ENCODE results near the gene POU3F1. TPM values are rescaled to one million over a fixed set of nuclear protein-coding genes. Genes with fewer than 3 reads are reported as not detected.

The POU3F1 gene
- polyA plus RNA-seq (ENCODE audit: insufficient read length in 4 of 4): 1 to 10 TPM in 2 of 4 donors, under 1 TPM in 2; 0.55 to 1.2 (median 1.0) TPM

DNA sequence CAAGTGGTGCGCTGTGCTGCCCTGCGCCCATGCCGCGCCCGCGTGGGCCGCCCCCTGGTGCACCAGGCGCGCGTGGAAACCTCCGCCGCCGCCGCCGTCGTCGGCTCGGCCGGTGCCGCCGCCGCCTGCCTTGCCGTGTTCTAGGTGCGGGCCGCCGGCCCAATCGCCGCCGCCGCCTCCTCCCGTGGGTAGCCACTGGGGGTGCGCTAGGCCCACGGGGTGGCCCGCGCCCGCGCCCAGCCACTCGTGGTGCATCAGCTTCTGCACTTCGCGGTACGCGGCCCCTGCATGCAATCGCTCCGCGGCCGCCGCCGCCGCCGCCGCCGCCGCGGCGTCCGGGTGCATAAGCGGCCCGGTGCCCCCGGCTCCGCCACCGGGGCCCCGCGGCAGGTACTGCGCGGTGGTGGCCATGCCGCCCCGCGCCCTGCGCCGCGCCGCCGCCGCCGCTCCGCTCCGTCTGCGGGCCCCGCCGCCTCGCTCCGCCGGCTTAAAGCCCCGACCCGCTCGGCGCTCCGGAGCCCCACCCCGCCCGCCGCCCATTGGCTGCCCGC lies at the start of gene POU3F1:
POU3F1 (minus strand) TSS at position 461 of the 551 bp plus-strand sequence; CDS start at position 411, 50 bp downstream.
- DNase-seq (ENCODE audit: low read depth in 4 of 4, low spot score in 3 of 4): no peak

GRCh38 chr1:38095454-38095931 lies 48.9 kb upstream of the POU3F1 start:
- no peak for DNase-seq (ENCODE audit: low read depth in 4 of 4, low spot score in 3 of 4)

DNA sequence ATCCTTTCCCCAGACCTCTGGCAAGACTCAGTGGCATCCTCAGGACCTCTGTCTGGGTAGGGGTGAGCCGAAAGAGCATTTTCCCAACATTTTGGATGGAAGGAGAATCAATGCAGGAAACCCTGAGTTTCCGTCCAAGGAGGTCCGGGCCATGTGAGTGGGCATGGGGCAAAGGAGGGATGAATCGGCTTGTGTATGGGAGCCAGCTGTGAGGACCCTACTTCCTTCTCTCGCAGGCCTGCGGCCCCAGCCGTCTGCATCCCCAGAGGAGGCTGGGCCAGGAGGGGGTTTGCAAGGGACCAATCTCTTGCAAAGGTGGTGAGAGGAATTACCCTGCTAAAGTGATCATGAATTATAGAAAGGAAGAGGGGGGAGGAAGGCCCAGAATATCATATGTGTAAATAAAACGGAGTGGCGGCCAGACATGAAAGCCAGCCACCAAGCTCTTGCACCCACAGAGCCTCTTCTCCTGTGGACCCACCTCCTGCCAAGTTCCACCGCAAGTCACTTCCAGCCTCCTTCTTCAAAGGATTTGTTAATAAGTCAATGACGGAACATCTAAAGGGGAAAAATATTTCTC lies 48.2 kb upstream of the POU3F1 start:
- DNase-seq (ENCODE audit: low read depth in 4 of 4, low spot score in 3 of 4): no peak

DNA sequence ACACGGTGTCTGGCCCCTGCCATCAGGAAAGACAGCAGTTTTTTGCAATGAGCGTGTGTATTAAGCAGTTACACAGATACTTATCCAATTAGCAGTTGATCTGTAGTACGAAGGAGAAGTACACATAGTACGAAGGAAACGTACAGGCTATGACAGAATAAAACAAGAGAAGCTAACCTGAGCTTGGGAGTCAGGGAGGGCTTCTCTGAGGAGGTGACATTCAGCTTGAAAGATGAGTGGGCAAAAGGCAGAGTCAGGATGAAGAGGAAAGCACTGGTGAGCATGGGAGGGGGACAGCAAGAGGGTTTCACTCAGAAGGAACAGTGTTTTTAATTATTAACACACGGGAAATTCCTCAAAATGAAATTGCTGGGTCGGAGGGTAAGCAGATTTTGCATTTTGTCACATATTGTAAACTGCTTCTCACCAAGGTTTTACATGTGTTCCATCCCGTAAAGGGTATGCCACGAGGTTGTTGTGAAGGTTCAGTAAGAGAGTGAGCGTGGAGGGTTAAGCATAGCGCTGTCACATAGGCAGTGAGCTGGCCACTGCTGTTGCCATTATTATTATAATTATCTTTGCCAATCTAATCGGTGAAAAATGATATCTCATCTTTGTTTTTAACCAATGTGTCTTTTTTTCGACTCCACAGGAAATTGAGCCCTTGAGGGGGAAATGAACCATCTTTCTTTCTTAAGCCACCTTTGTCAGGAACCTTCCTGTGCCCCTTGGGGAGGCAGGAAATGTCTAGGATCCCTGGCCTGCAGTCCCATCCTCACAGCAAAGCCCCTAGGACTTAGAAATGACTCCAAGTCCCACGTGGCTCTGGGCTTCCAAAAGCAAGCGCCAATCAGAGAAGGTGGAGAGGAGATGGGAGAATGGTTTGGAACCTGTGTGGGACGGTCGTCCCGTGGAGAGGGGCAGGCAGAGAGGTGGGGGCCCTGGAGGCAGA lies 47.3 kb upstream of the POU3F1 start:
- no peak for DNase-seq (ENCODE audit: low read depth in 4 of 4, low spot score in 3 of 4)

- no peak for DNase-seq (ENCODE audit: low read depth in 4 of 4, low spot score in 3 of 4)
Observed at GRCh38 chr1:38092256-38092655, 45.7 kb upstream of the POU3F1 start.

DNA sequence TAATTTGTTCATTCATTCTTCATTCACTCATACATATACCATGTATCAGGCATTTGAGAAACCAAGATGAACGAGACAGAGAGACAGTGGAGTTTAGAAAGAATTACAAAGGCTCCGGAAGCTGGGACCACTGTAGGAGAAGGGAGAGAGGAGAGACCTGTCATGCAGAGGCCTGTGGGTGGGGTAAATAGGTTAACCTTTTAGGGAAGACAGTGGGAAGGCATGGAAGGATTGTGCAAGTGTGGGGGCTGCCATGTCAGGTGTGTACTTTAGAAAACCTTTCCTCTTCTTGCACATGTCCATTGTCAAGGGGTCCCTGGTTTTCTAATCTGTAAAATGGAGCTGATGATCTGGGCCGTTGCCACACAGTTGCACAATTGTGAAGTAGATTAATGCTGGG lies 44.2 kb upstream of the POU3F1 start:
- no peak for DNase-seq (ENCODE audit: low read depth in 4 of 4, low spot score in 3 of 4)

DNA sequence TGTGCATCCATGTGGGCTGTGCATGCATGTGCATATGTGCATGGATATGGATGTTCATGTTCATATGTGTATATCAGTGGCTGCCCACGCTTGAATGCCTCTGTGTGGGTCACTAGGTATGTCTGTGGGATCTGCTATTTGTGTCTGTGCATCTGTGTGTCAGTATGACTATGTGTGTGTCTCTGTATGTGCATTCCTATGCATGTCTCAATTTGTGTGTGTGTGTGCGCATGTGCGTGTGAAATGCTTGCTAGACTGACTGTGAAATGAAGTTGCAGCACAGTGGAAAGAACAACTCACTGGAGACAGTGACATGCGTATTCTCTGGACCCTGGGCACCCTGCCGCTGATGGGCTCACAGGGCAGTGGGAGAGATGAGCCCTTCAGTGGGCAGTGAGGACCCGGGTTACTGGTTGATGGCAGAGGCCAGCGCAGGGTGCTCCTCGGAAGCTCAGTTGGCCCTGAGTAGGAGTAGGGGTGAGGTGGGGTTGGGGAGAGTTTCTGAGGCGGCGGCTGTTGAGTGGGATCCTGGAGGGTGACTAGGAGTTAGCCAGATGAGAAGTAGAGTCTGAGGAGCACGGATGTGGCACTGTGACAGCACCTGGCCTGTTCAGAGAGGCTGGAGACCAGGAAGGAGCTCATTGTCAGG lies 43.2 kb upstream of the POU3F1 start:
- DNase-seq (ENCODE audit: low read depth in 4 of 4, low spot score in 3 of 4): no peak

- DNase-seq (ENCODE audit: low read depth in 4 of 4, low spot score in 3 of 4): no peak
Observed at GRCh38 chr1:38088791-38089190, 42.2 kb upstream of the POU3F1 start.

- no peak for DNase-seq (ENCODE audit: low read depth in 4 of 4, low spot score in 3 of 4)
Observed at GRCh38 chr1:38088366-38088765, 41.8 kb upstream of the POU3F1 start.

DNA sequence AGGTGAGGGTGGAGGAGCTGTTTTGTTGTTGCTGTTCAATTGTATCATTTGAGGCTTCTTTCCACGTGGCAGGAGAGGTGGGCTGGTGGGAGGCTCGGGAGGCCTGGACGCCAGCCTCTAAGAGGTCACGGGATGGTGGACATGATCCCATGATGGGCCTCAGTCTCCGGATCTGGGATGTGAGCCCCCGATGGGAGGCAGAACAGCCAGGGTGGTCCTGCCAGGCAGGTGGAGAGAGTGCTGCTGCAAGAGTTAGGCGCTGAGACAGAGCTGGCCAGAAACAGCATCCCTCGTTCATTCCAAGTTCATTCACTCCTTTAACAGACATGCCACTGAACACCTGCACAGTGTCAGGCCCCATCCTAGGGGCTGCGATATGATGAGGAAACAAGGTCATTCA lies 41.1 kb upstream of the POU3F1 start:
- DNase-seq (ENCODE audit: low read depth in 4 of 4, low spot score in 3 of 4): no peak

- DNase-seq (ENCODE audit: low read depth in 4 of 4, low spot score in 3 of 4): no peak
Observed at GRCh38 chr1:38085666-38086330, 39.2 kb upstream of the POU3F1 start.

- no peak for DNase-seq (ENCODE audit: low read depth in 4 of 4, low spot score in 3 of 4)
Observed at GRCh38 chr1:38084700-38085099, 38.1 kb upstream of the POU3F1 start.

DNA sequence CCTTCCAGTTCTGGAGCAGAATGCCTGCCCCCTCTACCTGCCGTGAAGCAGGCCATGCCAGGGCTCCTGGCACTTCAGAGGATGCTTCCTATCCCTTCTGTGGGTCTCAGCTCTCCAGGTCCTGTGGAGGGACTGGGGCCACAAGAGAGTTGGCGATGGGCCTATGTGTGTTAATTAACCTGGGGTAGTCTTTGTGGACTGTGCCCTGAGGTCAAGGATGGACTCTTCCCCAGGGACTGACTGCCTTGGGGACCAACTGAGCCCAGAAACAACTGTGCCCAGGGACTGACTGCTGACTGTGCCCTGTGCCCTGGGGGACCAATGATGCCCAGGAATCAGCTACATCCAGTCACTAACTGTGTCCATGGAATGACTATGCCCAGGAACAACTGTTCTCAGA lies 37.5 kb upstream of the POU3F1 start:
- DNase-seq (ENCODE audit: low read depth in 4 of 4, low spot score in 3 of 4): no peak

DNA sequence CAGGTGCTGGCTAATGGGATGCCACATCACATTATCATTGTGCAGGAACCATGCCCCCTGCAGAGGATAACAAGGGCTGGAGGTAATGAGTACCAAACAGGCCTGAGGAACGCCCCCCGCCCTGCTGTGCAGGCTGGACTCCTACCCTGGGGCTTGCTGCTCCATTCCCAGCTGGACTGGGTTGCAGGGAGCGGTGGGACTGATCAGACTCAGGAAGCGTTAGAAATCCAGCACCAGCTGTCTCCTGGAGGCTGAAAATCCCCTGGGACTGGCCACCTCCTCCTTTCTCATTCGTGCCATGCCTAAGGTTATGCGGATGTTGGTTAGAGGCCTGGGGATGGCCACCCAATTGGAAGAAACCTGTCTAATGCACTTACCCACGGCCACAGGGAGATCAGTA lies 36.9 kb upstream of the POU3F1 start:
- DNase-seq (ENCODE audit: low read depth in 4 of 4, low spot score in 3 of 4): no peak

DNA sequence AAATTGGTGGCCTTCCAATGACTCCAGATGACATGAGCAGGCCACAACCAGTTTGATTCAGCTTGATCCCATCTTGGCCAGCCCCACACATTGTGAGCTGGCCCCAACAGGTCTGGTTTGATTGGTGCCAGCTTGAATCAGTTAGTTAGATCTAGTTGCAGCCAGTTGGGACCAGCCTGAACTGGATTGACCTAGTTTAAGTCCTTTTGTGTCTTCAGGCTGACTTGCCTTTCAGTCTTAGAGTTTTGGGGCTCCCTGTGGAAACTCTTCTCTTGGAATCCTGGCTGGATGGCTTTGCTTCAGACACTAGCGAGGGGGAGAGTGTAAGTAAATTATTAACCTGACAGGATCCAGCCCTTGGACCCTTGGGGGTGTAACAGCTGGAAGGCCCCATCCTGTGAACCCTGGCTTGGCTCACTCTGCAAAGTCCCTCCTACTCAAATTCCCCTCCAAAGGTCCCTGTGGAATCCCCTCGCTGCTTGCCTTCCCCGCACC lies 36.2 kb upstream of the POU3F1 start:
- no peak for DNase-seq (ENCODE audit: low read depth in 4 of 4, low spot score in 3 of 4)

- DNase-seq (ENCODE audit: low read depth in 4 of 4, low spot score in 3 of 4): no peak
Observed at GRCh38 chr1:38079019-38079418, 32.4 kb upstream of the POU3F1 start.

GRCh38 chr1:38077523-38078147 lies 31.0 kb upstream of the POU3F1 start:
- no peak for DNase-seq (ENCODE audit: low read depth in 4 of 4, low spot score in 3 of 4)

- no peak for DNase-seq (ENCODE audit: low read depth in 4 of 4, low spot score in 3 of 4)
Observed at GRCh38 chr1:38076455-38076854, 29.9 kb upstream of the POU3F1 start.

GRCh38 chr1:38076038-38076437 lies 29.4 kb upstream of the POU3F1 start:
- peak in 2 of 4 donors; percentile 58 to 75 for DNase-seq (ENCODE audit: low read depth in 4 of 4, low spot score in 3 of 4)

GRCh38 chr1:38075191-38075590 lies 28.6 kb upstream of the POU3F1 start:
- DNase-seq (ENCODE audit: low read depth in 4 of 4, low spot score in 3 of 4): no peak

Data from left renal pelvis (tissue), 4 donors.